ENCODE measurements around the gene UGT1A5. TPM values are rescaled to one million over a fixed set of nuclear protein-coding genes. Genes with fewer than 3 reads are reported as not detected.

Gene UGT1A5
- total and polyA plus RNA-seq, 10 of the 15 experiments (the other 5 are each of a cell fraction or from before 2014, with no cell fraction given), result not detected

DNA sequence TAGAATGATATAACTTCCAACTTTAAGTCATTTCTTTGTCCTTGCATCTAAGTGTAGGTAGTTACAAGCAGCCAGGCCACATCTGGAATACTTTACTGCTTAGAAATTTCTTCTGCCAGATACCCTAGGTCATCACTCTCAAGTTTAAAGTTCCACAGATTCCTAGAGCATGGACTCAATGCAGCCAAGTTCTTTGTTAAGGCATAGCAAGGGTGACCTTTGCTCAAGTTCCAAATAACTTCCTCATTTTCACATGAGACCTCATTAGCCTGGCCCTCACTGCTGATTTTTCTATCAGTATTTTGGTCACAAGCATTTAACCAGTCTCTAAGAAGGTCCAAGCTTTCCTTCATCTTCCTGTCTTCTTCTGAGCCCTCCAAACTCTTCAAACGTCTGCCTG, 48.8 kb upstream of the UGT1A5 start:
- ATAC-seq (no peak), FAIRE-seq (no peak), DNase-seq (ENCODE audit: low read depth, low spot score) (no peak)
- H3K9me3 ChIP-seq (replicated peaks; ENCODE audit: control insufficient read depth, insufficient read depth, low read length), result no peaks in the 10 kb centered on the region
- H3K79me2 ChIP-seq (ENCODE audit: control insufficient read depth, insufficient read depth, low read length), result no peaks in the 10 kb centered on the region
- no peaks in the 10 kb centered on the region for H3K4me1 ChIP-seq (ENCODE audit: control insufficient read depth, insufficient read depth, low read length)
- no peaks in the 10 kb centered on the region for H4K20me1 ChIP-seq (ENCODE audit: control insufficient read depth, insufficient read depth)
- RAD21 ChIA-PET (ENCODE audit: unreplicated experiment), result no interaction called here
- no peak overlapping the region for H2AFZ ChIP-seq (ENCODE audit: control insufficient read depth, low read depth, low read length)
- no peak overlapping the region for H3K27ac ChIP-seq (ENCODE audit: control insufficient read depth, insufficient read depth)
- intact Hi-C loops (cut with micrococcal nuclease; ENCODE audit: unreplicated experiment), result no loop called here
- SMC1A ChIA-PET (ENCODE audit: uncharacterized antibody, unreplicated experiment), result interaction anchor here (0.6 kb wide), 1 partner anchor 36 kb away, joined by 3 read pairs; no protein-coding TSS in a partner anchor
- POLR2A ChIA-PET, result no interaction called here
- CTCF ChIA-PET, result no interaction called here
- 0% methylated on average over 1 of the region's 1 CpG for WGBS (ENCODE audit: insufficient coverage, insufficient replicate concordance, low lambda C conversion rate, missing lambda C conversion rate)
- H3K27me3 ChIP-seq (replicated peaks in 1 of 2; ENCODE audit: control insufficient read depth in 2 of 2, insufficient read depth in 2 of 2, low read length in 1 of 2), result no peaks in the 10 kb centered on the region
- TF ChIP-seq PAX5 (IDR thresholded peaks at IDR 0.05; ENCODE audit: borderline replicate concordance, low read depth, low read length), result no peak
- no peak for TF ChIP-seq POLR2AphosphoS5 (IDR thresholded peaks at IDR 0.05; ENCODE audit: low read length)
- TF ChIP-seq, protein P1, sequence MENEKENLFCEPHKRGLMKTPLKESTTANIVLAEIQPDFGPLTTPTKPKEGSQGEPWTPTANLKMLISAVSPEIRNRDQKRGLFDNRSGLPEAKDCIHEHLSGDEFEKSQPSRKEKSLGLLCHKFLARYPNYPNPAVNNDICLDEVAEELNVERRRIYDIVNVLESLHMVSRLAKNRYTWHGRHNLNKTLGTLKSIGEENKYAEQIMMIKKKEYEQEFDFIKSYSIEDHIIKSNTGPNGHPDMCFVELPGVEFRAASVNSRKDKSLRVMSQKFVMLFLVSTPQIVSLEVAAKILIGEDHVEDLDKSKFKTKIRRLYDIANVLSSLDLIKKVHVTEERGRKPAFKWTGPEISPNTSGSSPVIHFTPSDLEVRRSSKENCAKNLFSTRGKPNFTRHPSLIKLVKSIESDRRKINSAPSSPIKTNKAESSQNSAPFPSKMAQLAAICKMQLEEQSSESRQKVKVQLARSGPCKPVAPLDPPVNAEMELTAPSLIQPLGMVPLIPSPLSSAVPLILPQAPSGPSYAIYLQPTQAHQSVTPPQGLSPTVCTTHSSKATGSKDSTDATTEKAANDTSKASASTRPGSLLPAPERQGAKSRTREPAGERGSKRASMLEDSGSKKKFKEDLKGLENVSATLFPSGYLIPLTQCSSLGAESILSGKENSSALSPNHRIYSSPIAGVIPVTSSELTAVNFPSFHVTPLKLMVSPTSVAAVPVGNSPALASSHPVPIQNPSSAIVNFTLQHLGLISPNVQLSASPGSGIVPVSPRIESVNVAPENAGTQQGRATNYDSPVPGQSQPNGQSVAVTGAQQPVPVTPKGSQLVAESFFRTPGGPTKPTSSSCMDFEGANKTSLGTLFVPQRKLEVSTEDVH (IDR thresholded peaks at IDR 0.05; ENCODE audit: low read depth, partially characterized antibody), result no peak
- TF ChIP-seq ZSCAN29 (IDR thresholded peaks at IDR 0.05), result no peak
- no peak overlapping the region for H3K4me3 ChIP-seq
- in situ Hi-C loops (cut with MboI), result no loop called here
- no peaks in the 10 kb centered on the region for H3K36me3 ChIP-seq (ENCODE audit: control insufficient read depth in 2 of 2, insufficient read depth in 2 of 2, low read length in 1 of 2)
- BruUV-seq (replicated peaks), result no TSS peak
- H3K4me2 ChIP-seq (ENCODE audit: control insufficient read depth, insufficient read depth), result no peak overlapping the region
- no peak overlapping the region for H3K9ac ChIP-seq (ENCODE audit: control insufficient read depth, insufficient read depth, low read length)

DNA sequence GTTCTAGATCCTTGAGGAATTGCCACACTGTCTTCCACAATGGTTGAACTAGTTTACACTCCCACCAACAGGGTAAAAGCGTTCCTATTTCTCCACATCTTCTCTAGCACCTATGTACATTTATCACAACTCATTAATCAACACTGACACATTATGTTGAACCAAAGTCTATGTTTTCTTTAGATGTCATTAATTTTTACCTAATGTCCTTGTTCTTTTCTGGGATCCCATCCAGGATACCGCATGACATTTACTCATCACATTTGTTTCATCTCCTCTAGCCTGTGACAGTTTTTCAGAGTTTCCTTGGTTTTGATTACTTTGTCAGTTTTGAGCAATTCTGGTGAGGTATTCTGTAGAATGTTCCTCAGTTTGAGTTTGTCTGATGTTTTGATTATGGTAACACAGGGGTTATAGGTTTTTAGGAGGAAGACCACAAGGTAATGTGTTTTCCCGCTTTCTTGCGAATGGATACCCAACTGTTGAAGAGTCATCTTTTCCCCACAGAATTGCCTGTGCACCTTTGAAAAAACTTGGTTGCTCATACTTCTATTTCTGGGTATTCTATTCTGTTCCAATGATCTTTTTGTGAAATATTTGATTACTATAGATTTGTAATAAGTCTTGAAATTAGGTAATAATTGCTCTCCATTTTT, 44.0 kb upstream of the UGT1A5 start:
- no peak overlapping the region for H2AFZ ChIP-seq (ENCODE audit: control insufficient read depth, low read depth, low read length)
- POLR2A ChIA-PET, result no interaction called here
- no peaks in the 10 kb centered on the region for H3K79me2 ChIP-seq (ENCODE audit: control insufficient read depth, insufficient read depth, low read length)
- H3K4me1 ChIP-seq (ENCODE audit: control insufficient read depth, insufficient read depth, low read length), result no peaks in the 10 kb centered on the region
- no peak overlapping the region for H3K4me3 ChIP-seq
- RAD21 ChIA-PET (ENCODE audit: unreplicated experiment), result no interaction called here
- H3K27me3 ChIP-seq (replicated peaks in 1 of 2; ENCODE audit: control insufficient read depth in 2 of 2, insufficient read depth in 2 of 2, low read length in 1 of 2), result no peaks in the 10 kb centered on the region; a peak in 1 of 4 replicates
- intact Hi-C loops (cut with micrococcal nuclease; ENCODE audit: unreplicated experiment) (no loop called here), in situ Hi-C loops (cut with MboI) (no loop called here)
- FAIRE-seq, result no peak
- no peaks in the 10 kb centered on the region for H3K9me3 ChIP-seq (replicated peaks; ENCODE audit: control insufficient read depth, insufficient read depth, low read length)
- H3K9ac ChIP-seq (ENCODE audit: control insufficient read depth, insufficient read depth, low read length), result no peak overlapping the region
- H4K20me1 ChIP-seq (ENCODE audit: control insufficient read depth, insufficient read depth), result no peaks in the 10 kb centered on the region
- ATAC-seq, result no peak
- no TSS peak for BruUV-seq (replicated peaks)
- no peak overlapping the region for H3K27ac ChIP-seq (ENCODE audit: control insufficient read depth, insufficient read depth)
- H3K36me3 ChIP-seq (ENCODE audit: control insufficient read depth in 2 of 2, insufficient read depth in 2 of 2, low read length in 1 of 2), result no peaks in the 10 kb centered on the region
- DNase-seq (ENCODE audit: low read depth, low spot score), result no peak
- WGBS (ENCODE audit: insufficient coverage, insufficient replicate concordance, low lambda C conversion rate, missing lambda C conversion rate), result 83% methylated on average over 4 of the region's 4 CpGs
- CTCF ChIA-PET, result no interaction called here
- SMC1A ChIA-PET (ENCODE audit: uncharacterized antibody, unreplicated experiment), result no interaction called here
- H3K4me2 ChIP-seq (ENCODE audit: control insufficient read depth, insufficient read depth), result no peak overlapping the region
- TF ChIP-seq, protein P2, sequence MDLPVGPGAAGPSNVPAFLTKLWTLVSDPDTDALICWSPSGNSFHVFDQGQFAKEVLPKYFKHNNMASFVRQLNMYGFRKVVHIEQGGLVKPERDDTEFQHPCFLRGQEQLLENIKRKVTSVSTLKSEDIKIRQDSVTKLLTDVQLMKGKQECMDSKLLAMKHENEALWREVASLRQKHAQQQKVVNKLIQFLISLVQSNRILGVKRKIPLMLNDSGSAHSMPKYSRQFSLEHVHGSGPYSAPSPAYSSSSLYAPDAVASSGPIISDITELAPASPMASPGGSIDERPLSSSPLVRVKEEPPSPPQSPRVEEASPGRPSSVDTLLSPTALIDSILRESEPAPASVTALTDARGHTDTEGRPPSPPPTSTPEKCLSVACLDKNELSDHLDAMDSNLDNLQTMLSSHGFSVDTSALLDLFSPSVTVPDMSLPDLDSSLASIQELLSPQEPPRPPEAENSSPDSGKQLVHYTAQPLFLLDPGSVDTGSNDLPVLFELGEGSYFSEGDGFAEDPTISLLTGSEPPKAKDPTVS (IDR thresholded peaks at IDR 0.05; ENCODE audit: low read depth, low read length), result no peak
- TF ChIP-seq POLR2AphosphoS5 (IDR thresholded peaks at IDR 0.05; ENCODE audit: low read length) (no peak), ZZZ3 (IDR thresholded peaks at IDR 0.05; ENCODE audit: control insufficient read depth, insufficient read length, low read depth) (no peak), NBN (IDR thresholded peaks at IDR 0.05) (no peak), SPI1 (IDR thresholded peaks at IDR 0.05; ENCODE audit: borderline replicate concordance, insufficient read depth, low read depth, low read length) (no peak), ZBED1 (IDR thresholded peaks at IDR 0.05; ENCODE audit: borderline replicate concordance) (no peak), ZSCAN29 (IDR thresholded peaks at IDR 0.05) (no peak), WRNIP1 (IDR thresholded peaks at IDR 0.05; ENCODE audit: borderline replicate concordance, low read depth, low read length) (no peak), HDAC2 (IDR thresholded peaks at IDR 0.05) (no peak), RB1 (IDR thresholded peaks at IDR 0.05; ENCODE audit: borderline replicate concordance) (no peak), BACH1 (IDR thresholded peaks at IDR 0.05; ENCODE audit: borderline replicate concordance) (no peak), NR2C1 (IDR thresholded peaks at IDR 0.05) (no peak), IRF4 (IDR thresholded peaks at IDR 0.05; ENCODE audit: low read depth, low read length) (no peak)

Data from GM12878 (cell line).